HG02970 (cell line): ENCODE results near the gene STXBP6.

ENCODE experiments used
- ATAC-seq: cut with Tn5 transposase; IDR thresholded peaks from one replicate; pipeline ENCODE4 v1.9.1; 2021; ENCODE audit warnings: mild to moderate bottlenecking, moderate library complexity, moderate number of reproducible peaks; ENCODE audit not compliant: unreplicated experiment, low FRiP score

The STXBP6 gene

DNA sequence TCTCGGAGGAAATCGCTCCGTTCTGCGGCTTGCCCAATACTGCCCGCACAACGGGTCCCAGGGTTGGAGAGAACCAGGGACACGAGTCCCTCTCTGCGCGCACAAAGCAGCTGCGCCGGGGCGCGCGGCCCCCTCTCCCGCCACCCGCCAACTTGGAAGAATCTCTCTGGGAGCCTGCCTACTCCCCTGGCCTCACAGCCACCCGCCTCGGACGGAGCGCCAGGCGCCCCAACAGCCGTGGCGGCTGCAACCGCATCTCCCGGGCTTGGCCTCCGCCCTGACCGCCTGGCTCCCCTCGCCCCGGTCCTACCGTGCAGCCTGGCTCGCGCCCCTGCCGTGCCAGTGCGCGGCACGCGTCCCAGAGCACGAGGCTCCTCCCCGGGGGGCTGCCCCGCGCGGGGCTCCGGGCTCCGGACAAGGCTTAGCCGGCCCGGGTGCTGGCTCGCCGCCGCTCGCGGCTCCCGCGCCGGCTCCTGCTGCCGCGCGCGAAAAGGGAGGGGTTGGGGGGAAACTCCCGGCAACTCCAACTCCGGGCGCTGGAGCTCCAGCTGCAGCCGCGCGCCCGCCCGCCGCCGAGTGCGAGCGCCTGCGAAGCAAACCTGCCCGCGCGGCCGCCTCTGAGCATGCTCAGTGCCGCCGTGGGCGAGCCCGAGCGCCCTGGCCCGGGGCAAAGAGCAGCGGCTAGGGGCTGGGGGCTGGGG is at the start of gene STXBP6:
STXBP6 (minus strand) TSS at position 580 of the 701 bp plus-strand sequence. CDS start 75,329 bp downstream, outside the sequence.
- no peak for ATAC-seq

DNA sequence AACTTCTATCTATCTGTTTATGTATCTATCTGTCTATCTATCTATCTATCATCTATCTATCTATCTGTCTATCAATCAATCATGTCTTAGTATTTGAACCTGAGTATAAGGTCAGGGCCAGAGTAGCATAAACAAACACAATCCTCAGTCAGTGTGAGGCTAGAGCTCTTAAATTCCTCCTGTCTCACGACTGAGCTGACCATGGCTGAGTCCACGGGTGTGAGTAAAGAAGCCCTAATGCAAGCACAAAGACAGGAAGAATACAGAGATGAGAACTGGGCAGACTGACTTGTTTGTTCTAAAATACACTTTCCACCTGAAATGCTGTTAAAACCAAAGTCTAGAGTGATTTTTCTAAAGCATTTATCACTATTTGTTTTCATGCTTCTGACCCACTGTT is 47.2 kb upstream of the STXBP6 start:
- ATAC-seq, result no peak

GRCh38 chr14:25095736-25096437 is 45.9 kb upstream of the STXBP6 start:
- no peak for ATAC-seq

DNA sequence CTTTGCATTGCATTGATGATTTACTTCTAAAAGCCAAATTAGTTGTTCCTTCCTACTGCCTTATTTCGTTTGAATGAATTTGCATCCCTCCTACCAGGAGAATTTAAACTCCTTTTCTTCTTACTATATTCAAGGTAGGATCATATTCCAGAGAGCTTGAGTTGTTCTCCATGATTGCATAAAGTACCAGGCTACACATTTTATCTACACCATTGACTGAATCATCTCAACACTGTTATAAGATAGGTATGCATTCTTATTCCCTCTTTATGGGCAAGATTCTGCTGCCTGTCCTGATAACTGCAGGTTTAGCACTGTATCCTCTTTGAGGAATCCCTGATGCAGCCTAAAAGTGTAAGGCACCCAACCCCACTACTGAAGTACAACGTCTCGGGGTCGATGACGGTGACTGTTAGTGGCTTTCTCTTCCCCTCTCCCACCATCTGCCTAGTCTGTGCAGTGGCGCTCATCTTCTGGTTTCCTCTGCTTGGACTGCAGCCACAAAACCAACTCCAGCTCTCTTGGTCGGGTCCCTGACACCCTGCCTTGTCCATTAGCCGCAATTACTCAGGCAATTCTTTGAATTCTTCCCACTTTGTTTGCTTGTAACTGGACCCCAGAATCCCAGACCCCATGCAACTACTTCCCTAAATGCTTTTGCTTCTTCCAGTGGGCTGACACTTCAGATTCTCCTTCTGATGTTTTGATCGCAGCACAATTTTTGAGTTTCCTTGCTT is 44.4 kb upstream of the STXBP6 start:
- ATAC-seq, result no peak

DNA sequence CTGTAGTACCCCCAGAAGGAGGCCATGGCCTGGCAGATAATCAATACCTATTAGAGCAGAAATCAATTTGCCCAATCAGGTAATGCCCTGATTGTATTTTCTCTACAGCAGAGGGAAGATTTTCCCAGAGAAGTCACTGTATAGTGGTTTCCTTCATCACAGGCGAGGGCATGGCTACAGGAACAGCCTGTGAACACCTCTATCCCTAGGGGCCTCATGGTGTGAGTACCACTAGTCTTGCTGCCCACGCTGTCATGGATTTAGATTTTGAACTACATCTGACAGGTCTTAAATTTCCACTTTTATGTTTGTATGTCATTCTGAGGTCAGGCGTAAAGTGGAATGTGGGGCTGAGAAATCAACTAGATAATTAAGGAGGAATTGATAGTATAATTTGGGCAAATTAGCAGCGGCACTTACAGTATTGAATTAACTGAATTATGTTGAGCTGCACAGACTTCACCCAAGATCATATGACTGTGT is 42.4 kb upstream of the STXBP6 start:
- no peak for ATAC-seq

DNA sequence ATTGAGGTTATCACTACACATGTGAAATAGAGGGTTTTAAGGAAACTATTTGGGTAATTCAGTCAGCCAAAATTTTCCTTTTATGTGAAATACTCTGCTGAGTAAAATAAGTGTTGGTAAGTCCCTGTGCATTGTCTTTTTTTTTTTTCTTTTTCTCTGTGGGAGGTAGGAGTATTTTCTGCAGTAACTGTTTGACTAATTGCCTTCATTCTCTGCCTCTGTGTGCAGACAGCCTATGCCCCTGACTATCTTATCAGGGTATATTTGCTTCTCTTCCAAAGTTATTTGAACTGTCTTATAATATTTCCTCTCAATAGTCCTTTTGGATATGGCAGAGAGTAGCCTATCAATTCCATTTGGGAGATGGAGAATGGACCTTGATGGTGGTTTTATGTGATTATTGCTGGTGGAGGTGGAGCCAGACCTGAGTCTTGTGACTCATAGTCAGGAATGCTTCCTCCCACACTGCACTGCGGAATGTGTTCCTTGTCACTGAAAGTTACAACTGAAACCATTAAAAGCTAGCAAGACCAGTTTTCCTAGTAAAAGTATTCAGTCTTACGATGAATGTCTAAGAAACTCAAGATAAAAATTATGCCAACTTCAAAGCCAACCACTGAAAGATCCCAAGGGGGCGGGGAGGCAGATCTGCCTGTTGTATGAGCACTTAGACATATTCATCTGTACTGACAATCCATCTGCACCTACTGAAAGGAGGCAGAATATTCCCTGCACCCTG is 40.9 kb upstream of the STXBP6 start:
- no peak for ATAC-seq

- no peak for ATAC-seq
Observed at GRCh38 chr14:25090256-25090655, 40.3 kb upstream of the STXBP6 start.

- ATAC-seq, result no peak
Observed at GRCh38 chr14:25089496-25089895, 39.5 kb upstream of the STXBP6 start.

GRCh38 chr14:25086821-25087396 is 37.0 kb upstream of the STXBP6 start:
- no peak for ATAC-seq

- no peak for ATAC-seq
Observed at GRCh38 chr14:25086081-25086480, 36.1 kb upstream of the STXBP6 start.

GRCh38 chr14:25080682-25081081 is 30.7 kb upstream of the STXBP6 start:
- ATAC-seq, result no peak

DNA sequence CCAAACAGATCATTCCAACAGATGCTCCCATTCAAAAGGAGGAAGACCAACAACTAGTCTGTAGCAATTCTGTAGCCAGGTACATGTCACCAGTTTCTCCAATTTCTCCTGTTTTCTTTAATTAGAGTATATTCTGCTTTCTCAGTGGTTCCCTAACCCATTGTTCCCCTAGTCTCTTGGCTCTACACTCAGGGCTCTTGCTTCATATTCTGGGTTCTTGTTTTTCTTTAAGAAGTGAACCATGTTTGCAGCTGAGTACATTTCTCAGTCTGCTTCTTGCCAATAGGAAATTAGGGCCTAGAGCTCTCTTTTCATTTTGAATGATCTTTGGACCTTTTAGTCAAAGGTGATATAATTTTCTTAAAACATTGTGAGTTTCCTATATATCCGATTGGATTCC is 29.4 kb upstream of the STXBP6 start:
- no peak for ATAC-seq

DNA sequence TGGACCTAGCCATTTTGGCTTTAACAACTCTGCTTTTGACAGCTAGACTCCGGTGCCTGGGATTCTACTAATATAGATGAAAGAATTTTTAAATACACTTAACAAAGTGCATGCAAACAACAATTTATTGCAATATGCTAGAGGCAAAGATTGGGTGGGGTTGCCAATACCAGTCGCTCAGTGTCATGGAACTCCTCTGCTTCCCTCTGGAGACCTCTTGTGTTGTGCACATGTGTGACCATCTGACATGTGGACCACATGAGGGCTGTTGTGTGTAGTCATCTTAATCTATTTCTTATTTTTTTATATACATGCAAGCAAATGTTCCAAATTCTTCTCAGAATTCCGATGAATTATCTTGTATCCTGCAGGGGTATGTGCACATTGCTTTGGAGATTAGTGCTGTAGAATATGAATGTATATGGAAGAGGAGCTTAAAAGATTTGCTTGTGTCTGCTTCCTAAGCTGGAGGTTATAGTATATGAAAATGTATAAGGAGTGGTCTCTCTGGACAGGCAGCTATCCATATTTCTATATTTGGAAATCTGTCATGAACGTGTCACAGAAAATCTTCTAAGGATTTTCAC is 24.2 kb upstream of the STXBP6 start:
- ATAC-seq, result no peak

DNA sequence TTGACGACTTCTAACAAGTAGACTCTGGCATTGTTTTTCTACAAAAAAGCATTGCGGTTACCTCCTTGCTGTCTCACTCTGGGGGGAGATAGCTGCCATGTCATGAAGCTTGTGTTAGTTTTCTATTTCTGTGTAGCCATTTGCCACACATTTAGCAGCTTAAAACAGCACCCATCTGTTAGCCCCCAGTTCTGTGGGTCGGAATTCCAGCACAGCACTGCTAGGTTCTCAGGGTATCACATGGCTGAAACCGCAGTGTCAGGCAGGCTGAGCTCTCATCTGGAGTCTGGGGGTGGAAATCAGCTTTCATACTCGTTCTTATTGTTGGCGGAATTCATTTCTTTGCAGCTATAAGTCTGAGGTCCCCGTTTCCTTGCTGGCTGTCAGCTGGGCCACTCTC is 19.9 kb upstream of the STXBP6 start:
- ATAC-seq, result no peak

- ATAC-seq, result no peak
Observed at GRCh38 chr14:25067600-25067999, 17.7 kb upstream of the STXBP6 start.

DNA sequence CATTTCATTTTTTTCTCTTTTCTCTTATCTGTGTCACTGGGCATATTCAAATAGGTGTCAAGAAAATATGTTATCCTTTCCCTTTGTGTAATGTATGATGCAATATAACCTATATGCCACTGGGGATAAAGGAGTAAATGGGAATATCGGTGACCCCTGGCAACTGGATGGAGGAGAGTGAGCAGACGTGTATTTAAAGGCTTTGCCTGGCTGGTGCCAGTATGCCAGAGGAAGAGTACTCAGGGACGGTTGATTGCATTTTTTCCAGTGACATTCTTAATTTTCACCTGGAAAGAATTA is 12.0 kb upstream of the STXBP6 start:
- ATAC-seq, result no peak

- no peak for ATAC-seq
Observed at GRCh38 chr14:25056688-25057078, 6.7 kb upstream of the STXBP6 start.

DNA sequence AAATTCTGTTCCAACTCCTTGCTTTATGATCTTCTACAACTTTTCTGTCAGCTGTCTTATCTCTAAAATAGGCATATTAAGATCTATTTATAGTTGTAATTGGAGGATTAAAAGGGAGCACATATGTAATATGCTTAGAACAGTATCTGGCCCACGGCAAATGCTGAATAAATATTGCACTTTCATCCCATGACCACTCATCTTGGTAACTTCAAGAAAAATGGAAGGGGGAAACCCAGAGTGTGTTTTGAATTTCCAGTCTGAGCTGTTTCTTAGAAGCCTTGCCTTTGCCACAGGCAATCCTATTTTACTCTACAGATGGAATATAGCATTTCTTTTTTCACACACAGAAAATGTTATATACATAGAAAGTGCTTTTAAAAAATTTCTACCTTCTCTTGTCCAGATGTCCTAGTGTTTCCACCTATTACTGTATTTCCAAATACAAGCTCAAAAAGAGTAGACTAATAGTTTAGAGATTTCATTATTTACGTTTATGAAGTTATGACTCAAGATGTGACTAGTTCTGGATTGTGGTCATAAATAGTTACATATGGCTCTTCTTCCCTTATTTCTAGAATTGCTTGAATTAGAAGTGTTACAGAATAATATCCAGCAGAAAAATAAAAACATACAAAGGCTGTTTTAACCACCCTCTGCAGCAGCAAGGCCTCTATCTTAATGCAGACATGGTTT is 6.2 kb upstream of the STXBP6 start:
- no peak for ATAC-seq

GRCh38 chr14:25055005-25055404 is 5.1 kb upstream of the STXBP6 start:
- no peak for ATAC-seq

DNA sequence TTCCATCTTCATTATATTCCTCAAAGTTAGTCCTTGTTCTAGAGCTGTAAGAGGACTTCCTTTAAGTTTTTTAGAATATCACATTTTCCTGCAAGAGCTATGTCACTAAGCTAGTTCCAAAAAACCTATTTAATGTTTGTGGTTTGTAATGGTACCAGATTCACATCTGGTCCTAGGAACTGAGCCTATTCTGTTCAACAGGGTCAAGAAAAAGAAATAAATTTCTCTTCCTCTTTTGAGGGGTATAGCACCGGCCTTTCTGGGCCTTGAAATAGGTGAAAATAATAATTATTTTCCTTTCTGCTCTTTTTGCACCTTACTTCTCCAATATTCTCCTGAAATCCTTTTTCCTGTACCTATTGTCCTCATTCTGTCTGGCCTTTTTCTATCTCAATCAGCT is 3.6 kb upstream of the STXBP6 start:
- ATAC-seq, result no peak
